Measurements from ENCODE around the gene TSBP1. TPM values are rescaled to one million over a fixed set of nuclear protein-coding genes. Genes with fewer than 3 reads are reported as not detected.

Gene TSBP1
- total RNA-seq, 1 experiment from 2014 or later, result not detected

DNA sequence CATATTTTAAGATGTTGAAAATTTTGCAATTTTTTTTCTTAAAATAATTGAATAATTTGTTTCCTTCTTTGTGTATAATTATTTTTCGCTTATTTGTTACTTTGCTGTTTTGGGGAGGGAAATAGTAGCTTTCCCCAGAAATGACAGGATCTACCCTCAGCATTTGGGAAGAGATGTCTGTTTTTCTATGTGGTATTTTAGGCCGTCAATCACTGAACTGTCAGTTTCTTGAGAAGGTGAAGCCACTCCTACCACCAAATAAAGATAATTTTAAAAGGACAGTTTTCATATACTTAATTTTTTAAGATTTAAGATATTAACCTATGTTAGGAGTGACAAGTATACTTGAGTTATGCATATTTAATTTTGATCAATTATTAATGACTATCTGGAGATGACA is 31.5 kb downstream of the TSBP1 start:
- Histone ChIP-seq H4K5ac (ENCODE audit: insufficient read length, low read depth, low read length) (no peak overlapping the region), H3K79me2 (ENCODE audit: insufficient read depth, low read length) (no peaks in the 10 kb centered on the region), H3K79me1 (ENCODE audit: insufficient read depth, low read depth, low read length, poor library complexity, severe bottlenecking) (no peaks in the 10 kb centered on the region), H3K9ac (ENCODE audit: extremely low read depth, insufficient read length, low read length) (no peak overlapping the region), H3K27me3 (ENCODE audit: insufficient read depth, low read length) (no peaks in the 10 kb centered on the region), H4K91ac (ENCODE audit: insufficient read length, low read depth, low read length) (no peak overlapping the region), H3K23ac (ENCODE audit: insufficient read length, low read depth, low read length) (no peak overlapping the region), H3T11ph (ENCODE audit: low read length) (no peak overlapping the region), H4K8ac (replicated peaks; ENCODE audit: insufficient read length, low read depth, low read length) (no peak overlapping the region), H3K18ac (ENCODE audit: insufficient read length, low read depth, low read length) (no peak overlapping the region), H3K14ac (ENCODE audit: insufficient read depth, low read length) (no peak overlapping the region), H3K4me2 (ENCODE audit: insufficient read depth, insufficient read length, low read length) (no peak overlapping the region), H2BK15ac (ENCODE audit: low read depth, low read length) (no peak overlapping the region), H3K23me2 (ENCODE audit: insufficient read length, low read depth, low read length, poor library complexity, severe bottlenecking) (no peaks in the 10 kb centered on the region), H3K27ac (ENCODE audit: insufficient read length, low read depth, low read length) (no peak overlapping the region), H2BK20ac (ENCODE audit: low read depth, low read length, poor library complexity, severe bottlenecking) (no peak overlapping the region), H2BK12ac (ENCODE audit: insufficient read length, low read depth, low read length) (no peak overlapping the region), H2BK5ac (ENCODE audit: insufficient read length, low read length) (no peak overlapping the region), H3K4me1 (ENCODE audit: insufficient read depth, low read length) (no peaks in the 10 kb centered on the region), H2AK5ac (ENCODE audit: insufficient read length, low read length) (no peak overlapping the region), H2AFZ (ENCODE audit: low read length) (no peak overlapping the region), H2BK120ac (ENCODE audit: low read depth, low read length, poor library complexity, severe bottlenecking) (no peak overlapping the region), H3K56ac (ENCODE audit: insufficient read length, low read depth, low read length) (no peak overlapping the region), H3K9me3 (ENCODE audit: control insufficient read depth, low read depth, low read length) (no peaks in the 10 kb centered on the region), H4K20me1 (ENCODE audit: control insufficient read depth, insufficient read depth, insufficient read length) (no peaks in the 10 kb centered on the region), H3K4ac (ENCODE audit: low read depth, low read length) (no peak overlapping the region)
- Mint-ChIP-seq H3K4me1 (peaks cover 9 to 20% of the 10 kb centered on the region in 2 experiments), H3K36me3 (ENCODE audit: insufficient read depth in 1 of 3, low read depth in 3 of 3) (no peaks in the 10 kb centered on the region), H3K27me3 (ENCODE audit: low read depth) (no peaks in the 10 kb centered on the region; the same call in 1 of the 2 replicates), H3K4me3 (no peak overlapping the region), H3K9me3 (no peaks in the 10 kb centered on the region), H3K27ac (no peak overlapping the region)
- no peak for DNase-seq
- TF ChIP-seq, protein P1, sequence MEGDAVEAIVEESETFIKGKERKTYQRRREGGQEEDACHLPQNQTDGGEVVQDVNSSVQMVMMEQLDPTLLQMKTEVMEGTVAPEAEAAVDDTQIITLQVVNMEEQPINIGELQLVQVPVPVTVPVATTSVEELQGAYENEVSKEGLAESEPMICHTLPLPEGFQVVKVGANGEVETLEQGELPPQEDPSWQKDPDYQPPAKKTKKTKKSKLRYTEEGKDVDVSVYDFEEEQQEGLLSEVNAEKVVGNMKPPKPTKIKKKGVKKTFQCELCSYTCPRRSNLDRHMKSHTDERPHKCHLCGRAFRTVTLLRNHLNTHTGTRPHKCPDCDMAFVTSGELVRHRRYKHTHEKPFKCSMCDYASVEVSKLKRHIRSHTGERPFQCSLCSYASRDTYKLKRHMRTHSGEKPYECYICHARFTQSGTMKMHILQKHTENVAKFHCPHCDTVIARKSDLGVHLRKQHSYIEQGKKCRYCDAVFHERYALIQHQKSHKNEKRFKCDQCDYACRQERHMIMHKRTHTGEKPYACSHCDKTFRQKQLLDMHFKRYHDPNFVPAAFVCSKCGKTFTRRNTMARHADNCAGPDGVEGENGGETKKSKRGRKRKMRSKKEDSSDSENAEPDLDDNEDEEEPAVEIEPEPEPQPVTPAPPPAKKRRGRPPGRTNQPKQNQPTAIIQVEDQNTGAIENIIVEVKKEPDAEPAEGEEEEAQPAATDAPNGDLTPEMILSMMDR (conservative IDR thresholded peaks at IDR 0.05), result no peak
- WGBS (ENCODE audit: extremely low coverage, insufficient read length, low lambda C conversion rate), result no CpG with 5 or more reads among the region's 2 CpGs

Data from H9 (cell line).